Natural killer cell (primary cell): ENCODE data around the gene ANGPTL8. TPM values are rescaled to one million over a fixed set of nuclear protein-coding genes. Genes with fewer than 3 reads are reported as not detected.

Experiments used
- ATAC-seq, 3 donors: fragments of 150-1000 bp in 2 of 3; fragments of 200-7000 bp in 1 of 3; cut with Tn5 transposase; 1 replicate in 1 of 3; 2 replicates in 2 of 3; pipeline ENCODE4 v1.10.0; 2021; ENCODE audit warnings: mild to moderate bottlenecking in 2 of 3, moderate library complexity in 2 of 3
- DNase-seq, 2 donors: peaks; one replicate each; pipeline versions ENCODE4 v3.0.0 to v3.0.0-alpha.2; 2013 to 2021; ENCODE audit warnings: mixed read lengths in 1 of 2
- H3K27ac ChIP-seq: one replicate; pipeline ENCODE4 v1.5.1; 2013; ENCODE audit warnings: mild to moderate bottlenecking, low read length
- H3K27me3 ChIP-seq: one replicate; pipeline ENCODE4 v1.6.1; 2013; ENCODE audit warnings: low read length; ENCODE audit not compliant: control insufficient read depth, insufficient read depth
- H3K36me3 ChIP-seq: one replicate; pipeline ENCODE4 v1.6.1; 2013; ENCODE audit warnings: low read length; ENCODE audit not compliant: control insufficient read depth, insufficient read depth
- H3K4me1 ChIP-seq: one replicate; pipeline ENCODE4 v1.6.1; 2013; ENCODE audit warnings: low read length; ENCODE audit not compliant: control insufficient read depth, insufficient read depth
- H3K4me3 ChIP-seq: one replicate; pipeline ENCODE4 v1.5.1; 2013; ENCODE audit warnings: low read length
- H3K9me3 ChIP-seq: one replicate; pipeline ENCODE4 v1.6.1; 2013; ENCODE audit warnings: low read length; ENCODE audit not compliant: control insufficient read depth, insufficient read depth
- H3K27ac Mint-ChIP-seq, 2 donors: one replicate each; pipeline ENCODE4 v1.8.0; 2022; ENCODE audit warnings: mild to moderate bottlenecking in 2 of 2, mixed read lengths in 2 of 2, moderate library complexity in 1 of 2
- H3K27me3 Mint-ChIP-seq, 2 donors: one replicate each; pipeline ENCODE4 v1.8.0; 2022; ENCODE audit warnings: low read depth in 2 of 2, mixed read lengths in 2 of 2
- H3K36me3 Mint-ChIP-seq: one replicate; pipeline ENCODE4 v1.8.0; 2022; ENCODE audit warnings: mixed read lengths
- H3K4me1 Mint-ChIP-seq, 2 donors: one replicate each; pipeline ENCODE4 v1.8.0; 2022; ENCODE audit warnings: mixed read lengths in 2 of 2
- H3K4me3 Mint-ChIP-seq: one replicate; pipeline ENCODE4 v1.8.0; 2022; ENCODE audit warnings: mild to moderate bottlenecking, moderate library complexity, mixed read lengths
- H3K9me3 Mint-ChIP-seq, 2 donors: one replicate each; pipeline ENCODE4 v1.8.0; 2022; ENCODE audit warnings: mixed read lengths in 2 of 2
- CTCF ChIP-seq: fragments of 200-600 bp; IDR thresholded peaks from one replicate; pipeline ENCODE4 v1.8.0; 2022; ENCODE audit warnings: antibody characterized with exemption
- WGBS: methylation state at CpG from one replicate; pipeline ENCODE4 v1.1.7; 2013; ENCODE audit warnings: missing lambda C conversion rate; ENCODE audit not compliant: insufficient coverage; 5-methylcytosine and 5-hydroxymethylcytosine counted together
- intact Hi-C: fragments of 100-400 bp; cut with micrococcal nuclease; formaldehyde crosslinking; loops from one replicate; pipeline ENCODE4 v1.14.2; 2022
- total RNA-seq, 4 donors: library from RNA; stranded (reverse); fragments of 120-200 nt in 1 of 4; gene quantifications; one replicate each; pipeline versions ENCODE4 v1.2.3 to v1.2.4, GENCODE V29; 2013 to 2022

ANGPTL8 gene
- total RNA-seq, 3 donors from 2014 or later (not counting 1 experiment from before 2014, with no cell fraction given), result not detected

GRCh38 chr19:11242864-11243797, 3.7 kb downstream of the ANGPTL8 start:
- Mint-ChIP-seq H3K4me1 (peaks cover 6 to 7% of the 10 kb centered on the region in 2 donors), H3K27me3 (peaks cover 8 to 12% of the 10 kb centered on the region in 2 donors), H3K9me3 (no peaks in the 10 kb centered on the region), H3K4me3 (peak overlapping the region; percentile 52), H3K27ac (peak overlapping the region in 1 of 2 donors; percentile 51), H3K36me3 (no peaks in the 10 kb centered on the region)
- no peaks in the 10 kb centered on the region for H3K36me3 ChIP-seq
- intact Hi-C loops, result no loop called here
- peaks cover 8% of the 10 kb centered on the region for H3K4me1 ChIP-seq
- H3K27ac ChIP-seq, result no peak overlapping the region
- TF ChIP-seq CTCF, result peak; percentile 71
- no peaks in the 10 kb centered on the region for H3K27me3 ChIP-seq
- no peak overlapping the region for H3K4me3 ChIP-seq
- WGBS, result 37% methylated on average over 48 of the region's 48 CpGs
- peak; percentile 97 to 100 (median 100) for ATAC-seq
- peak; percentile 85 to 87 for DNase-seq
- H3K9me3 ChIP-seq, result peaks cover 18% of the 10 kb centered on the region

GRCh38 chr19:11243798-11244169, 4.4 kb downstream of the ANGPTL8 start:
- Mint-ChIP-seq H3K36me3 (no peaks in the 10 kb centered on the region), H3K9me3 (no peaks in the 10 kb centered on the region), H3K27me3 (peaks cover 8 to 12% of the 10 kb centered on the region in 2 donors), H3K4me1 (peaks cover 6 to 7% of the 10 kb centered on the region in 2 donors), H3K27ac (peak overlapping the region in 1 of 2 donors; percentile 51), H3K4me3 (peak overlapping the region; percentile 52)
- Histone ChIP-seq H3K27me3 (no peaks in the 10 kb centered on the region), H3K4me3 (no peak overlapping the region), H3K9me3 (peaks cover 12% of the 10 kb centered on the region), H3K36me3 (no peaks in the 10 kb centered on the region), H3K27ac (no peak overlapping the region), H3K4me1 (peaks cover 8% of the 10 kb centered on the region)
- WGBS, result 96% methylated on average over 7 of the region's 7 CpGs
- ATAC-seq (no peak), DNase-seq (no peak)
- intact Hi-C loops, result no loop called here
- no peak for TF ChIP-seq CTCF

- intact Hi-C loops, result no loop called here
- no peak overlapping the region for H3K27ac Mint-ChIP-seq
- no peaks in the 10 kb centered on the region for H3K9me3 ChIP-seq
- peaks cover 8 to 12% of the 10 kb centered on the region in 2 donors for H3K27me3 Mint-ChIP-seq
- no peak overlapping the region for H3K4me3 Mint-ChIP-seq
- no peak for ATAC-seq
- peaks cover 8% of the 10 kb centered on the region for H3K4me1 ChIP-seq
- H3K27me3 ChIP-seq, result no peaks in the 10 kb centered on the region
- H3K36me3 Mint-ChIP-seq, result no peaks in the 10 kb centered on the region
- H3K4me1 Mint-ChIP-seq, result peaks cover 6 to 7% of the 10 kb centered on the region in 2 donors
- no peak overlapping the region for H3K27ac ChIP-seq
- H3K36me3 ChIP-seq, result no peaks in the 10 kb centered on the region
- WGBS, result 94% methylated on average over 4 of the region's 5 CpGs
- H3K4me3 ChIP-seq, result no peak overlapping the region
- no peak for DNase-seq
- TF ChIP-seq CTCF, result no peak
- no peaks in the 10 kb centered on the region for H3K9me3 Mint-ChIP-seq
These were observed 5.6 kb downstream of the ANGPTL8 start for GRCh38 chr19:11244846-11245589.
